Colon (tissue), 2 donors: ENCODE data around the gene PRUNE2.
"Not testable (repeated sequence)": the region's sequence is repeated elsewhere in the genome, so short reads cannot be mapped to it uniquely, and the experiment has no call there.

Source experiments
- FAIRE-seq: peaks from 2 replicates; lab custom pipeline; 2012; peaks lifted over from hg19 to GRCh38; lab: Jason Lieb, UNC
- donor health status: control.
- donor health status: control.

The PRUNE2 gene

GRCh38 chr9:76863832-76864231 is 42.1 kb downstream of the PRUNE2 start:
- no peak for FAIRE-seq

- no peak for FAIRE-seq
Measured at GRCh38 chr9:76859860-76860259, 46.1 kb downstream of the PRUNE2 start.

- not testable (repeated sequence) for FAIRE-seq
Measured at GRCh38 chr9:76858248-76858647, 47.7 kb downstream of the PRUNE2 start.

GRCh38 chr9:76856016-76856415 is 49.9 kb downstream of the PRUNE2 start:
- no peak for FAIRE-seq

GRCh38 chr9:76855015-76855414 is 50.9 kb downstream of the PRUNE2 start:
- no peak for FAIRE-seq

GRCh38 chr9:76852026-76852425 is 53.9 kb downstream of the PRUNE2 start:
- no peak for FAIRE-seq

GRCh38 chr9:76846297-76846696 is 59.6 kb downstream of the PRUNE2 start:
- no peak for FAIRE-seq

- FAIRE-seq = no peak
Measured at GRCh38 chr9:76845254-76845653, 60.7 kb downstream of the PRUNE2 start.

- no peak for FAIRE-seq
Measured at GRCh38 chr9:76835571-76836283, 70.2 kb downstream of the PRUNE2 start.

- no peak for FAIRE-seq
Measured at GRCh38 chr9:76828447-76828846, 77.5 kb downstream of the PRUNE2 start.

GRCh38 chr9:76827296-76828080 is 78.4 kb downstream of the PRUNE2 start:
- no peak for FAIRE-seq

GRCh38 chr9:76820431-76820830 is 85.5 kb downstream of the PRUNE2 start:
- no peak for FAIRE-seq

GRCh38 chr9:76818271-76818670 is 87.6 kb downstream of the PRUNE2 start:
- FAIRE-seq = no peak

GRCh38 chr9:76817489-76817888 is 88.4 kb downstream of the PRUNE2 start:
- FAIRE-seq = no peak

- FAIRE-seq = no peak
Measured at GRCh38 chr9:76812591-76812990, 93.3 kb downstream of the PRUNE2 start.

- peak; percentile 36 for FAIRE-seq
Measured at GRCh38 chr9:76810377-76810957, 95.4 kb downstream of the PRUNE2 start.

GRCh38 chr9:76808636-76809035 is 97.3 kb downstream of the PRUNE2 start:
- no peak for FAIRE-seq

GRCh38 chr9:76803762-76804161 is 102.2 kb downstream of the PRUNE2 start:
- no peak for FAIRE-seq

GRCh38 chr9:76803083-76803482 is 102.8 kb downstream of the PRUNE2 start:
- no peak for FAIRE-seq

GRCh38 chr9:76800901-76801300 is 105.0 kb downstream of the PRUNE2 start:
- FAIRE-seq = no peak

- peak; percentile 43 for FAIRE-seq
Measured at GRCh38 chr9:76799473-76799872, 106.4 kb downstream of the PRUNE2 start.

- no peak for FAIRE-seq
Measured at GRCh38 chr9:76798527-76798926, 107.4 kb downstream of the PRUNE2 start.

- FAIRE-seq = no peak
Measured at GRCh38 chr9:76796296-76796695, 109.6 kb downstream of the PRUNE2 start.
